GM19328 (cell line): ENCODE data around the gene DDX41.
"Not testable (repeated sequence)": the region's sequence is repeated elsewhere in the genome, so short reads cannot be mapped to it uniquely, and the experiment has no call there.

Experiments
- ATAC-seq: cut with Tn5 transposase; IDR thresholded peaks from one replicate; pipeline ENCODE4 v1.9.1; 2021; ENCODE audit warnings: mild to moderate bottlenecking, moderate library complexity; ENCODE audit not compliant: unreplicated experiment

DDX41 gene

DNA sequence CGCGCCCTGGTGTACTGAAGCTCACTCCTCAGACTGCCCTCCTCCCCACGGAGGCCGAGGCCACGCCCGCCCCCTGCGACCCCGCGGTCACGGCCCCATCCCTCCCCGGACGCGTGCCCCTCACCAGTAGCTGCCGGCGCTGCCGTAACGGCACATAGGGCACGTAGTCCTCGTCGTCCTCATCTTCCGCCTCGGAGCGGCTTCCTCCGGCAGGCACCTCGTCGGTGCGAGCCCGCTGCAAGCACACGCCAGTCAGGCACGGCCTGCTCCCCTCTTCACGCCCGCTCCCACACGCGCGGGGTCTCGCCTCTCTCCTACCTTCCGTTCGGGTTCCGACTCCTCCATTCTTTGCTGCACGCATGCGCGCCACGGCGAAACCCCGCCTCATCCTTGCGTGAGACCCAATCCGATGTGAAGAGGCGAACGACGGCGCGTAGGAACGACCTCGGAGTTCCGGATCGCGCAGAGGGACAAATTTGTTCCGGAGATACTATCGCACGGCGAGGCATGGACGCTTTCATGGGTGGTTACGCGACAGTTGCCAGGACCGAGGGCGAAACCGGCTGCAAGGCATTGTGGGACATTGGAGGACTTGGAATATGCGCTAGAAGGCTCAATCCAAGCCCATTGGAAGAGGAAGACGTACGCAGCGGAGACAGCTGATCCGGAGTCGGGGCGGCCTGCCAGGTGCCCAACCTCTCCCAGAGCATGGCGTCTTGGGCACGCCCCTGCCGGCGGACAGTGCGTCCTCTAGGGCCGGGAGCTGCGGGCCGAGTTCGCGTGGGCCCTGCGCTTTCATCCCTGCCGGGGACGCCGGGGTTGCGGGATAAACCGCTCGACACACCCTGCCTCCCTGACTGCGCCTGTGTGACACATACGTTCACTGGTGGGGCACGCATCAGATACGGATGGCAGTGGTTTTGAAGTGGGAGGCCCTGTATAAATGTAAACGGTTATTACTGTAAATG is at the start of gene DDX41:
Gene DDX41, minus strand, starts transcription at position 361 of the 968 bp plus-strand sequence. Its CDS starts 16 bp downstream, at position 345.
- ATAC-seq: peak; percentile 71

DNA sequence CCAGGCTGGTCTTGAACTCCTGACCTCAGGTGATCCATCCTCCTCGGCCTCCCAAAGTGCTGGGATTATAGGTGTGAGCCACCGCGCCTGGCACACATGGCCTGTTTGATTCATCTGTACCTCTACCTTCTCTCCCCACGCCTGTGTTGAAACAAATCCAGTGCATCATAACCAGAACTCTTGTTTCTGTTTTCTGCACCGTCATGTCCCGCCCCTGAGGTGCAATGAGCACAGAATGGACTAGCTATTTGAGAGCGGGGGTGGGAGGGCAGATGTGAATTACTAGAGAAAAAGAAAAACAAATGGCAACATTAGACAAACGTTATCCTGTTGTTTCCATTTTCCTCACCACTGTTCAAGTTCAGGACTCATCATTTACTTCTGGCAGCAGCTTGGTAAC is 48.3 kb upstream of the DDX41 start:
- no peak for ATAC-seq

DNA sequence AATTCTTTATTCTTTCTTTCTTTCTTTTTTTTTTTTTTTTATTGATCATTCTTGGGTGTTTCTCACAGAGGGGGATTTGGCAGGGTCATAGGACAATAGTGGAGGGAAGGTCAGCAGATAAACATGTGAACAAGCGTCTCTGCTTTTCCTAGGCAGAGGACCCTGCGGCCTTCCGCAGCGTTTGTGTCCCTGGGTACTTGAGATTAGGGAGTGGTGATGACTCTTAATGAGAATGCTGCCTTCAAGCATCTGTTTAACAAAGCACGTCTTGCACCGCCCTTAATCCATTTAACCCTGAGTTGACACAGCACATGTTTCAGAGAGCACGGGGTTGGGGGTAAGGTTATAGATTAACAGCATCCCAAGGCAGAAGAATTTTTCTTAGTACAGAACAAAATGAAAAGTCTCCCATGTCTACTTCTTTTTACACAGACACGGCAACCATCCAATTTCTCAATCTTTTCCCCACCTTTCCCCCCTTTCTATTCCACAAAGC is 42.7 kb upstream of the DDX41 start:
- ATAC-seq: not testable (repeated sequence)

DNA sequence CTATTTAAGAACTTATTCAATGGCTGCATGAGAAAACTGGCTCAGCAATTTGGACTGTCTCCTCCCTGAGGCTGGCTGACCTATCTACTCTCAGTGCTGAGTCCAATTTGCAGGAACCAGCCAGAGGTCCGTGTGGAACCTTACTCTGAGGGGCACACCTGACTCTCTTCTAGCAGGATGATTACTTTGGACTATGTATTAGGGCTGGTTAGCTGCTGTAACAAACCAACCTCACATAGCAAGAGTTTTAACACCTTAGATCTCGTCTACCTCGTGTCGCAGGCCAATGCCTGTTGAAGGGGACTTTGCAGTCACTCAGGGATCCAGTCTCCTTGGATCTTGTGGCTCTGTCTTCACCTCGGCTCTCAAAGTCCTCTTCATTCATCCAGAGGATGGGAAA is 41.0 kb upstream of the DDX41 start:
- no peak for ATAC-seq

DNA sequence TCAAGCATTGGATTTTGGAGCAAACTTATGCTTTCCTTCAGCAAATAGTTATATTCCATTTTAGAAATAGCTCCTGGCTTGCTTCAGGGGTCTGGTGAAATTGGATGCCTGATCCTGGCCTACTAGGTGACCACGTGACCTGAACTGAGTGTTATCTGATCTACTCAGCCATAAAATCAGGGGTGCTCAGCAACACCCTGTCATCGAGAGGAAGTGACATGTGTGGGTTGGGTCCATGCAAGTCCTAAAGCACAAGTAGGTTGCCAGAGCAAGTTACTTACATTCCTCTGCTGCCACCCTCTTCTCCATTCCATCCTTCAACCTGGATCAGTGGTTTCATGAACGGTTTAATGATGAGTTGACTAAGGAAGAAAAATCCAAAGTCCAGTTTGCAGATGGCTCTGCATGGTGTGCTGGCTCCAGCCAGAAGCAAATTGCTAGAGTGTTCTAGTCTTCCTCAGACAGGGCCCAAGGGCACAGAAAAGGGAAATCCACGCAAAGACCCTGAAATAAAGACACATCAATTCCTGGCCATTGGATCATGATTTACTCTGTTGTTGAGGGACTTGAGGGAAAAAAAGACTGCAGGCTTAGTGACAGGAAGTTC is 40.4 kb upstream of the DDX41 start:
- ATAC-seq: no peak

DNA sequence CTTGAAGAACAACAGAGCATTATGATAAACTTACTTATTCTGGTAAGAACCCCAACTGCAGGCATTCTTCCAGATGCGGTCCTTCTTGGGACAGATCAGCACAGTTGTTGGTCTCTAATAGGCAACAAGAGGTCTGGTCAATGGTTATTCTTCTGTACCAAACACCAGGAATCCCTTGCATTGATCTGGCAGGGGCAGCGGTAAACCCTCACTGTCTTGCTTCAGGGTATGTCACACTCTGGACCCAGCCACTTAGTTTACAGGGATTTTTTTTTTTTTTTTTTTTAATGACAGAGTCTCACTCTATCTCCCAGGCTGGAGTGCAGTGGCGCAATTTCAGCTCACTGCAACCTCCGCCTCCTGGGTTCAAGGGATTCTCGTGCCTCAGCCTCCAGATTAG is 38.9 kb upstream of the DDX41 start:
- no peak for ATAC-seq

DNA sequence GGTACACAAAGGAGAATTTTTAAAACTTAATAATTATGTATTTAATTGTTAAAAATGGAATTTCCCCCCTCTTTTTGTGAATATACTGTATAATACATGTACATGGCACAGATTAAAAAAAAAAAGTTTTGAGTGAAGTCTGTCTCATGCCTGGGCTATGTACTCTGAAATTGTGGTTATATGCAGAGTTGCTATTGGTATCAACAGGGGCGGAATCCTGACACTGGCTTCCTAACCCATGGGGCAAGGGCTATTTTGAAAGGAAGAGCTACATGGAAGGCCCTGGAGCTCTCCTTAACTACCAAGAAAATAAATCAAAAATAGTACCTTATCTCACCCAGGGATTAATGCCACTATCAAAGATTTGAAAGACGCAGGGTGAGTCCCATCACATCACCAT is 38.5 kb upstream of the DDX41 start:
- ATAC-seq: no peak

DNA sequence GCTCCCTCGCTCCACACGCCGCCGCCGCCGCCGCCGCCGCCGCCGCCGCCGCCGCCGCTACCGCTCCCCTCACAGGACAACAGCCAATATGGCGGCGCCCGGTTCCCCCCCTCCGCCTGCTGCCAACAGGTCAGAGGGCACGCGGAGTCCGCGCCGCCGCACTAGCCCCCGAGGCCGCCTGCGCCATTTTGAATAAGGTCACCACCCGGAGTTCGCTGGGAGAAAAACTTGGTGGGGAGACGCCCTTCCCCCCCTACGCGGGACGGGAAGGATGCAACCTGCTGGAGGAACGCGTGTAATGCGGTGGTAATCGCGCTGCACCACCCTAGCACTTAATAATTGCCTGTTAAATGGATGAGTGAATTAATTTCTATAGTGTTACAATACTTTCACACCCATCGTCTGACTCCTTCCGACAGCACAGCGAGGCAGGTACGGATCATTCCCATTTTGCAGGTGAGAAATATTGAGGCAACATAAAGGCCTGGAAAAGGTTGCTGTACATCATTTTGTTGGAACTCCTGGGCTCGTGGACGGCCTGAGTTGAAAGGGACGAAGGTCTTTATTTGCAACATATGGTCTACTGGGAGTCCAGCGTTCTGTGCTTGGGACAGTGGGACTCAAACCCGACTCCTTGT is 37.8 kb upstream of the DDX41 start, which contains the start of gene FAM193B:
Gene FAM193B, minus strand, starts transcription at position 90 of the 638 bp plus-strand sequence. CDS start 105 bp downstream, outside the sequence.
- ATAC-seq: peak; percentile 90

DNA sequence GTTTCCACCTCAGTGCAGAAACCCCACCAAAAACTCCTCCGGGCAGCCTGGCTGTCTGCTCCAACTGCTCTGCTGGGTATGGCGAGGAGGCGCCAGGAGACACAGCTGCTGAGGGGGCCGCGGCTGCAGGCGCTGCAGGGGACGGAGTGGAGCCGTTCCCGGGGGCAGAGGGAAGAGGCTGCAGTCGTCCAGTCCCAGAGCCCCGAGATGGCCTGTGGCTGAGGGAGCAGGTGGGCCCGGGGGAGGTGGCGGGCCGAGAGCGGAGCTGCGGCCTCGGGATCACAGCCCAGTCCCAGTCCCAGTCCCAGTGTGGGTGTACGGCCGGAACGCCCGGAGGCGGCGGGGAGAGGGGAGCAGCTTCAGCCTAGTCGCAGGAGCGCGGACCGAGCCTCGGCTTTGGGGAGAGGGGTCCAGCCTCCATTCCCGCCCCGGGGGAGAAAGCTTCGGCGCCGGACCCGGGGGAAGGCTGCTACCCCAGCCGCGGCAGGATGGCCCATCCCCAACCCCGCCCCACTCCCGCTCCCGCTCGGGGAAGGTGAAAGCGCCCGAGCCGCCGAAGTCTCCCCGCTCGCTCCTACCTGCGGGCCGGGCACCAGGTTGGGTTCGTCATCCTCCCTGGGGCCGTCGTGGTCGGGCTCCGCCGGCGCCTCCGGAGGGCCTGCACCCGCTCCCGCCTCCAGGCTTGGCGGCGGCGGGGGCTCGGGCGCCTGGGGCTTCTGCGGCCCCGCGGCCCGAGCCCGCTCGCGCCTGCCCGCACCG is 37.1 kb upstream of the DDX41 start:
- peak; percentile 37 for ATAC-seq

DNA sequence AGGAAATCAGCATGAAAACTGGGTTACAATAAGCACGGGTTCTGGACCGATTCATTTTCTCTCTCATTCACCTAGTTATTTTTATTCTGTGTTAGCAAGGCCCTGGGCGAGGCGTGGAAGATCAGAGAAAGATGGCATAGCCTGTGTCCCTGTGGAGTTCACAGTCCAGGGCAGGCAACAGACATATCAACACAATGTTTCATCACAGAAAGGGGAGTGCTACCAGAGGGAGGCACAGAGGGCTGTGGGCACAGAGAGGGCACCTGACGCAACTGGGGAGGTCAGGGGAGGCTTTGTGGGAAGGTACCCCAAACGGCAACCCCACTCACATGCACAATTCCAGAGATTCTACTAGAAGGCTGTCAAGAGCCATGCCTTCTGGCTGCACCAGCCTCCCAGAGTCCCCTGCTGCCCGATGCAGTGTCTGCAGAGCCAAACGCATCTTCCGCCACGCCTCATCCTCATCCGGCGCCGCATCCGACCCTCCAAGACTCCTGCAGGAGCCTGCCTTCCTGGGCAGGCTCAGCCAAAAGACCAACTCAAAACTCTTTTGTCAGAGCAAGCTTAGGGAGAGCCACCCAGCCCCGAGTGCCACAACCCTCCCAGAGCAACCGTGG is 36.2 kb upstream of the DDX41 start:
- no peak for ATAC-seq

DNA sequence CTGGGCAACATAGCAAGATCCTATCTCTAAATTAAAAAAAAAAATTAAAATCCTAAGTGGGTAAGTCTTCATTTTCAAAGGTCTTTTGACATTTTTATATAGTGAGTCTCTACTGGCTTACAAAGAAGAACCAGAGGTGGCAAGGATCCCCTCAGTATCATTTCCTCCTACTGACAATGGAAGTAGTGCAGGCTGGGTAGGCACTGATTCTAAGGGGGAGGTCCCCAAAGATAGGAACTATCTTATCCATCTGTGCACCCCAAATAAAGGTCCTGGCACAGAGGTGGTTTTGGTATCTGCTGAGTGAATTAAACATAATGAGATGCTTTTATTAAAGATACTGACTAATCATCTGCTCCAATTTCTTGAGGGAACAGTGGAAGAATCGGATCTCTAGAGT is 33.4 kb upstream of the DDX41 start:
- ATAC-seq: no peak

DNA sequence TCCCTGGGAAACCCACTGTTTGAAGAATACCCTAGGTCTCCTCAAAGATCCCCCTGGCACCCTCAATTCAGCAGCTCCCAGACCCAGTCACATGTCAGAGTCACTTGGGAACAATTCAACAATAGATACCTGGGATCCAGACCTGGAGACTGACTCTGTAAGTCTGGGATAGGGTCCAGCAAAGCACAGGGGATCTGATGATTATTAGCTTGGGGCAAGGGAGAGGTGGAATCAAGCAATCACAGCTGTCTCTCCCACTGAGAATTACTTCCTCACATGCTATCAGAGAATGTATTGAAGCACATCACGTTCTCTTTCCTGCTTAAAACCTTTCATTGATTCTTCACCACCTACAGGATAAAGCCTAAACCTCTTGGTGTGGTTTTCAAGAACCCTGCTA is 31.7 kb upstream of the DDX41 start:
- no peak for ATAC-seq

DNA sequence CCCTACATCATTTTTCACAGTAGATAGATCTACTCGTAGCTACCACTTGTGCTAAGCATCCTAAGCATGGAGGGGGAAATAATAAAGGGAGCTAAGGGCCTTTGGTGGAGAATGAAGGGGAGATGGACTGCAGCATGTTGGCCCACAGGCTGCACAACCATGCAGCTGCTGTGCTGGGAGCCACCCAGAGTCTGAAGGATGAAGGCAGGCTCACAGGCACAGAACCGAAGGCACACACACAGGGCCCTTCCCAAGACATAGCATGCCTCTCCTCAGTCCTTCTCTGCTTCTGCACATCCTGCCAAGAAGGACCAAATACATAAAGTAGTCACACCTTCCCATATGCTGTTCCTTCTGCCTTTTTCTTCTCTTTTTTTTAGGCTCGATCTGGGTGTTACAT is 31.0 kb upstream of the DDX41 start:
- no peak for ATAC-seq

DNA sequence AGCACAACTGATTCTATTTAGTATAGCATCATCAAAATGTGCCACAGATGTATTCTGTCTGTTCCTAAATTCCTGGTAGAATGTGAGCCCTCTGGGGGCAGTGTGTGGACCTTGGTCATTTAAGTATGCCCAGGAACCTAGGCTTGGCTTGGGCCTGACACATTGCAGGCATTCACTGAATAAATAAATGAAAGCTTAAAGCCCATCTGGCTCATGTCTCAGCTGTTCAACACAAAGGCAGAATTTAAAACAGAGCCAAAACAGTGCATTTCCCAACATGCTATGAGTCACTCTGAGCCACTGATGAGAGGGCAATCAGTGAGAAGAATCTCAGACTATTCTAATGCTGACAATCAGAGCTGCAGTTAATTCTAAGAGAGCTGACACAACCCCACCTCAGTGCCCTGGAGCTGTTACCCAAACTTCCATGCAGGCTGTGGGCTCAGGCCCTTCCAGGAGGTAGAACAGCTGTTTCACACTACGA is 29.5 kb upstream of the DDX41 start:
- no peak for ATAC-seq

DNA sequence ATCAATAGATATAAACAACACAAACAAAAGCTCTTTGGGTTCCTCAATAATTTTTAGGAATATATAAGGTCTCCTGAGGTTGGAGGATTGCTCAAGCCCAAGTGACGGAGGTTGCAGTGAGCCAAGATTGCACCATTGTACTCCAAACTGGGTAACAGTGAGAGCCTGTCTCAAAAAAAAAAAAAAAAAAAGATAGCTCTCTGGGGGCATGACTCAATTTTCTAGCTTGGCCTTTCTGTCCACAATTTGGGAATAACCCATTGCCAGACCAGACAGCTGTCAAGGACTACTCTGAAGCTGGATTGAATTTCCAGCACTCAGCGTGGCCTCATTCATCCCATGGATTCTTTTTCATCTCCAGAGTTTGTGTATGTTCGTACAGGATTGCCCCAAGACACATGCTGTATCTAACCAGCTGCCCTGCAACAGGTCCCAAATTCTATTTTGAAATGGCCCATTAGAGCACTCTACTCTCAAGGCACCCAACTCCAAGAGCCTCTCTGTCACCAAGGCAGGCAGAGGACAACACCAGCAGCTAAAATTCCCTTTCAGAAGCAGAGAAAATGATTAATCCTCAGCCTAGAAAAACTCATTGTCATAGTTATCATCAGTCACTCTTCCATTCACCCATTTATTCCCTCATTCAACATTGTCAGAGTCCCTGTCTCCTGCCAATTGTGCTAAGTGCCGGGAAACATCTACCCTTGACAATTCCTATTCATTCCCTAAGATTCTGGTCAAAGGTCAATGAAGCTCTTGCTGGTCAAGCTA is 28.9 kb upstream of the DDX41 start:
- ATAC-seq: no peak

DNA sequence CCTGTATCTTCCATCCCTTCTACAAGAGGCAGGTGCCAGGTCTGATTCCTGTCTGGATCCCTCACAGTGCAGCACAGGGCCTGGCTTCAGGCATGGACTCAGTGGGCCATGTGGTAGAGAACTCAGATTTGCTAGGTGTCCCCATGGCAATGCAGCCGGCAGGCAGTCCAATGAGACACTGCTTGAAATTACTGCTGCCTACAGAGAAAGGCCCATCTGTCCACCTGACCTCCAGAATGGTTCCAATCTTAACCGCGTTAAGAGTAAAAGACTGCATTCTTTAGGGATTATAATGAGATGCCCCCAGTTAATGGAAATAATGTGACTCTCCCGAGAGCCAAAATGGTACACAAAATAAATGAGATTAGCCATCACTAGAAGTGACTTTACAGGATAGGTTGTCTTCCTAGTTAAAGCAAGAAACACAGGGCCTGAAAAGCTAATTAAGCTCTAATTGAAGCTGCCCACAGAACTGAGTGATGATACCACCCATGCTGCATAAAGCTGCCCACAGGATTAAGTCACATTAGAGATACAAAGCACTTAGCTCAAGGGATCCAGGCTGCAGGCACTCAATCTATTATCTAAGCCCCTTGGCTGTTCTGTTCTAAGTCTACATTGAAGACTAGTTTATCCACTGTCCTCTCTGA is 26.2 kb upstream of the DDX41 start:
- no peak for ATAC-seq

DNA sequence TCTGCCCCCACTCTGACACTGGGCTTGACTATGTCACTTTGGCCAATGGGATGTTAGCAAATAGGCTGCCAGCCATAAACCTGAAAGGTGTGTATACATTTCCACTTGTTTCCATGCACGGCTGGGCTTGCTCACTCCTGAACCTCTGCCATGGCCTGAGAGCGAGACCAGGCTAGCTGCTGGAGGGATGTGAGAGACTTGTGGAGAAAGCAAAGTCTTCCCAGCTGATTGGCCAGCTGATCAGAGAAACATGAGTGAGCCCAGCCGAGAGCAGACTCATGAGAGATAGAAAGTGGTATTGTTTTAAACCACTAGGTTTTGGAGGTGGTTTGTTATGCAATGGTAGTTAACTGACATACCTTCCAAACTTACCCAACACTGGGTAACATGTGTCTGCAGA is 23.7 kb upstream of the DDX41 start:
- ATAC-seq: no peak

DNA sequence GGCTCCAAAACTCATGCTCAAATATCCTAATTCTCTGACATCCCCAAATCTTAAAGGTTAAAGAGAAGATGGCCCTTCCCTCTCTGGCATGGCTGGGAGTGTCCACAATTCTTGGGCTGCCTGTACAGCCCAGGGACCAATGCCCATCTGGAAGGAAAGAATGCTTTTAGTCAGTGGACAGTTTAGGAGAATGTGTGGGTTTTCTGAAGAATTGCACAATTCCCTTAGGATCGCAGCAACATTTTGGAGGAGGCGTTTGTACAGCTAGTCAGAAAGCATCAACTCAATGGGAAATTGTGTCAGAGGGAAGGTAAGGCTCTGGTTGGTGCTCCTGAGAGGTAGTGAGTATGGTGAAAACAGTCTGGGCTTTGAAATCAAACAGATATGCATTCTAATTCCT is 22.6 kb upstream of the DDX41 start:
- ATAC-seq: no peak

DNA sequence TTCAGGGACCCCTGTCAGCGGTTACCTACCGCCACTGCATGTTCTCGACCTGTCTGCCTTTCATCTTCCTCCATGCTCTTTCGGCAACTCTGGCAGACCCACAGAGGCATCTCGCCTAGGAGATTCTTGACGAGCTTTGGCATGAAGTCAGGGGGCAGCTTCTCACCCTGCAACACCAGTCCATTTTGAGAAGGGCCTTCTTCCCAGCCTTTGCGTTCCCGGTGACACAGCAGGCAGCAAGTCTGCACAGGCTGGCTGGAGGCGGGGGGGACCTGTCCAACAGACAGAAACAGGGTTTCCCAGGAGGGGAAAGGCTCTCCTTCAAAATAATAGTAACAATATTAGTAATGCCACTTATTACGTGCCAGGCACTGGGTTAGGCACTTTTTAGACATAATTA is 22.1 kb upstream of the DDX41 start:
- ATAC-seq: no peak
